Diencephalon (tissue), 1 donor: ENCODE data around the gene CTU2. TPM values are rescaled to one million over a fixed set of nuclear protein-coding genes. Genes with fewer than 3 reads are reported as not detected.

Experiments used
- total RNA-seq: library from RNA; depleted of rRNA; stranded (reverse); fragments of >200 nt; gene quantifications from one replicate; pipeline ENCODE4 v1.2.3, GENCODE V29; 2014

The CTU2 gene
- total RNA-seq, result 14.3 TPM

GRCh38 chr16:88706229-88706964 is at the start of gene CTU2, which contains the start of gene RNF166:
Gene CTU2 (plus strand): TSS chr16:88706503. CDS start chr16:88706531, 28 bp downstream.
Gene RNF166 (minus strand): TSS chr16:88706408. CDS start chr16:88706325, 83 bp downstream.

GRCh38 chr16:88662843-88663606 is 43.3 kb upstream of the CTU2 start, which contains the start of gene MVD:
Gene MVD (minus strand): TSS chr16:88663091. CDS start chr16:88663080, 11 bp downstream.

GRCh38 chr16:88686439-88687253 is 19.7 kb upstream of the CTU2 start, which contains the start of gene SNAI3:
Gene SNAI3 (minus strand): TSS chr16:88686507. CDS start chr16:88686406, 101 bp downstream.

Other genes with a start within 250 kb of the CTU2 start
- gene ZC3H18, start 136.1 kb upstream of the CTU2 start, total RNA-seq, result 19.8 TPM
- not detected for gene IL17C, start 67.9 kb upstream of the CTU2 start, total RNA-seq
- 28.8 TPM for gene CYBA, start 55.5 kb upstream of the CTU2 start, total RNA-seq
- gene MVD, start 43.4 kb upstream of the CTU2 start, total RNA-seq, result 45.7 TPM
- not detected for gene SNAI3, start 20.0 kb upstream of the CTU2 start, total RNA-seq
- gene RNF166, start 95 bp upstream of the CTU2 start, total RNA-seq, result 10.8 TPM
- 7.8 TPM for gene PIEZO1, start 78.7 kb downstream of the CTU2 start, total RNA-seq
- gene CDT1, start 97.3 kb downstream of the CTU2 start, total RNA-seq, result 7.8 TPM
- gene APRT, start 105.4 kb downstream of the CTU2 start, total RNA-seq, result 15.0 TPM
- 17.5 TPM for gene GALNS, start 150.4 kb downstream of the CTU2 start, total RNA-seq
- gene TRAPPC2L, start 150.6 kb downstream of the CTU2 start, total RNA-seq, result 35.8 TPM
- not detected for gene PABPN1L, start 160.2 kb downstream of the CTU2 start, total RNA-seq